Tibial artery (tissue), 4 donors: Measurements from ENCODE around the gene NOTCH4.

Source experiments
- DNase-seq, 2 donors: peaks; one replicate each; pipeline ENCODE4 v3.0.0-alpha.2; 2019
- H3K27ac ChIP-seq, 2 donors: fragments of 200-600 bp; sonication (generic) in 1 of 2; 1 replicate in 1 of 2; 2 replicates in 1 of 2; pipeline ENCODE4 v1.5.1; 2018 to 2019; ENCODE audit warnings: mild to moderate bottlenecking in 1 of 2
- H3K27me3 ChIP-seq, 2 donors: fragments of 200-600 bp; sonication (generic) in 1 of 2; one replicate each; pipeline versions ENCODE4 v1.5.1 to v1.6.0; 2016 to 2019
- H3K36me3 ChIP-seq, 3 donors: fragments of 200-600 bp; sonication (generic) in 2 of 3; one replicate each; pipeline ENCODE4 v1.5.1; 2016 to 2019; ENCODE audit warnings: mild to moderate bottlenecking in 2 of 3
- H3K4me1 ChIP-seq, 4 donors: fragments of 200-600 bp; sonication (generic) in 2 of 4; 1 replicate in 3 of 4; 2 replicates in 1 of 4; pipeline ENCODE4 v1.5.1; 2016 to 2019
- H3K4me3 ChIP-seq, 2 donors: fragments of 200-600 bp; sonication (generic) in 1 of 2; 1 replicate in 1 of 2; 2 replicates in 1 of 2; pipeline ENCODE4 v1.5.1; 2018 to 2019; ENCODE audit warnings: mild to moderate bottlenecking in 2 of 2
- H3K9me3 ChIP-seq, 3 donors: fragments of 200-600 bp; sonication (generic) in 1 of 3; one replicate each; pipeline ENCODE4 v1.5.1; 2016 to 2019
- intact Hi-C: fragments of 100-400 bp; cut with DNase I; formaldehyde crosslinking; loops from one replicate; pipeline ENCODE4 v1.15.0; 2023; ENCODE audit warnings: low total_unique reads
- TF ChIP-seq, protein P1 (sequence below), 2 experiments: fragments of 200-600 bp in 1 of 2; fragments of 450-650 bp in 1 of 2; IDR thresholded peaks; one replicate each; pipeline ENCODE4 v1.5.1; 2017 to 2019; ENCODE audit warnings: antibody characterized with exemption in 2 of 2, mild to moderate bottlenecking in 1 of 2, moderate library complexity in 1 of 2

Gene NOTCH4

GRCh38 chr6:32176476-32177182 lies 47.2 kb downstream of the NOTCH4 start:
- H3K36me3 ChIP-seq: peaks cover 8 to 22% (median 19%) of the 10 kb centered on the region in 3 donors
- peak overlapping the region; percentile 95 to 96 for H3K27ac ChIP-seq
- peaks cover 0 to 54% (median 37%) of the 10 kb centered on the region in 4 donors for H3K4me1 ChIP-seq
- H3K27me3 ChIP-seq: no peaks in the 10 kb centered on the region
- DNase-seq: no peak
- TF ChIP-seq, protein P1, sequence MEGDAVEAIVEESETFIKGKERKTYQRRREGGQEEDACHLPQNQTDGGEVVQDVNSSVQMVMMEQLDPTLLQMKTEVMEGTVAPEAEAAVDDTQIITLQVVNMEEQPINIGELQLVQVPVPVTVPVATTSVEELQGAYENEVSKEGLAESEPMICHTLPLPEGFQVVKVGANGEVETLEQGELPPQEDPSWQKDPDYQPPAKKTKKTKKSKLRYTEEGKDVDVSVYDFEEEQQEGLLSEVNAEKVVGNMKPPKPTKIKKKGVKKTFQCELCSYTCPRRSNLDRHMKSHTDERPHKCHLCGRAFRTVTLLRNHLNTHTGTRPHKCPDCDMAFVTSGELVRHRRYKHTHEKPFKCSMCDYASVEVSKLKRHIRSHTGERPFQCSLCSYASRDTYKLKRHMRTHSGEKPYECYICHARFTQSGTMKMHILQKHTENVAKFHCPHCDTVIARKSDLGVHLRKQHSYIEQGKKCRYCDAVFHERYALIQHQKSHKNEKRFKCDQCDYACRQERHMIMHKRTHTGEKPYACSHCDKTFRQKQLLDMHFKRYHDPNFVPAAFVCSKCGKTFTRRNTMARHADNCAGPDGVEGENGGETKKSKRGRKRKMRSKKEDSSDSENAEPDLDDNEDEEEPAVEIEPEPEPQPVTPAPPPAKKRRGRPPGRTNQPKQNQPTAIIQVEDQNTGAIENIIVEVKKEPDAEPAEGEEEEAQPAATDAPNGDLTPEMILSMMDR (IDR thresholded peaks at IDR 0.05): no peak
- H3K9me3 ChIP-seq: no peaks in the 10 kb centered on the region
- peak overlapping the region; percentile 80 to 95 for H3K4me3 ChIP-seq
- intact Hi-C loops: no loop called here

DNA sequence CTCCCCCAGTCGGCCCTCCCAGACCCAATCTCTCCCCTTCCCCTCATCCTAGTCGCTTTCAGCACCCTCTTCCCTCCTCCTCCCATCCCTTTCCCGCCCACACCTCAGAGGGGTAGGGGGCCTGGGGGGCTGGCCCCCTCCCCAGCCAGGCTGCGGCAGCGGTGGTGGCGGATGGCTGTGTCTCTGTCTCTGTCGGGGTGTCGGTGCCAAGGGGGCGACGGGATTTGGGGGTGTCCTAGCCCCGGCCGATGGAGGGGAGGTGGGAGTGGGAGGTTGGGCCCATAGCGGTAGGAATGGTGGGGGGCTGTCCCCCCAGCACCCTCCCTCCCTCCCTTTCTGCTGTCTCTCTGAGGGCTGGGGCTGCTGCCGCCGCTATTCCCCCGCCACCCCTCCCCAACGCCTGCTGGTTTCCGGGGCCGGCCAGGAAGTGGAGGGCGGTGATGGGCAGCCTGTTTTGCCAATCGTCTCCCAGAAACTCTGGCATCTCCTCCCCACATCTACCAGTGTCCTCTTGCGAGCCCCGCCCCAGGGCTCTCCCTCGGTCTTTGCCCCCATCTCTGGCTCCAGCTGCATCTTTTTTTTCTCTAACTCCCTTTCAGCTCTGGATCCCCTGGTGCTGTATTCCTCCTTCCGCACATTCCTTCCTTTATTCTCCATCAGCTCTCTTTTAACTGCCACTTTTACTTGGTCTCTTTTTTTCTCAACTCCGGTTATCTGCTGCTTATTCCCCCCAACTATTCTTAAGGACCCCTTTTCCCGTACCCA lies 48.0 kb downstream of the NOTCH4 start, which contains the start of gene AGPAT1:
TSS of gene AGPAT1 (minus strand) at position 374 of the 765 bp plus-strand sequence. CDS start 4,588 bp downstream, outside the sequence.
- Histone ChIP-seq H3K36me3 (peaks cover 3 to 20% (median 15%) of the 10 kb centered on the region in 3 donors), H3K9me3 (no peaks in the 10 kb centered on the region), H3K4me1 (peaks cover 0 to 49% (median 36%) of the 10 kb centered on the region in 4 donors), H3K27me3 (no peaks in the 10 kb centered on the region), H3K27ac (peak within 1 kb of the TSS; percentile 95 to 96), H3K4me3 (peak within 1 kb of the TSS; percentile 80 to 95)
- intact Hi-C loops: loop anchor here (2.0 kb wide), 1 partner anchor 19 kb away; no protein-coding TSS in a partner anchor
- DNase-seq: peak; percentile 96 to 99
- TF ChIP-seq, protein P1 (IDR thresholded peaks at IDR 0.05): no peak

DNA sequence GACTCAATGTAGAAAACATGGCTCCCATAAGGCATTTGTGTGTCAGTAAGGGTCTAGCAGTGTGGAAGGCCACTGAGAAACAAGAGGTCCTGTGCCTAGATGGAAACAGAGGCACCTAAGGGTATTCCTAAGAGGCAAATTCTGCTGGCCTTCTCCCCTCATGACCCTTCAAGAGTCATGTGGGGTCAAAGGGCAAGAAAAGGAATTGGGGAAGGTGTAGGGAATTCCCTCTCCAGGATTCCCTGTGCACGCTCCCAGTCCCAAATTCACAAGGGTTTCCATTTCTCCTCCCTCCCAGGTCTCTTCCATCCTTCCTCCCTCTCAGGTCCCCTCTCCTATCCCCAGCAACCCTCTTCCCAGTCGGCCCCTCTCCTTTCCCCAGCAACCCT lies 48.6 kb downstream of the NOTCH4 start:
- no peak for DNase-seq
- peak overlapping the region; percentile 80 to 95 for H3K4me3 ChIP-seq
- TF ChIP-seq, protein P1 (IDR thresholded peaks at IDR 0.05): no peak
- peaks cover 0 to 46% (median 36%) of the 10 kb centered on the region in 4 donors for H3K4me1 ChIP-seq
- intact Hi-C loops: loop anchor here (2.0 kb wide), 1 partner anchor 19 kb away; no protein-coding TSS in a partner anchor
- H3K27me3 ChIP-seq: no peaks in the 10 kb centered on the region
- peaks cover 6 to 20% (median 15%) of the 10 kb centered on the region in 3 donors for H3K36me3 ChIP-seq
- peak overlapping the region; percentile 95 to 96 for H3K27ac ChIP-seq
- no peaks in the 10 kb centered on the region for H3K9me3 ChIP-seq

DNA sequence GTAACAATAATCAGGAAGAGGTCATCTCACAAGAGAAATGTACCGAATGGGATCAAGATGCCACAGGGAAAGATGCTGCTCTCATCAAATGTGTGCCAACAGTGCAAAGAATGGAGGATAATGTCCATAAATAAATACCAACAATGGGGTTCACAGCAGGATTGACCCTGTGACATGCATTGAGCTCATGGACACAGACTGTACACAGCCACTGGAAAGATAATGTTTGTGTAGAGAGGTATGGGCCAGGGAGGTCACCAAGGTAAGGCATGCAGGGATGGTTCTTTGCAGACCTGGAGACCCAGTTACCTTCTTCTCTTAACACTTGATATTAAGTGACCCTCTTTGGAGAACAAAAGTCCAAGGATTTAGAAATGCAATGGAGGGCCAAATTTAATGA lies 49.5 kb downstream of the NOTCH4 start:
- TF ChIP-seq, protein P1 (IDR thresholded peaks at IDR 0.05): no peak
- Histone ChIP-seq H3K9me3 (no peaks in the 10 kb centered on the region), H3K27me3 (no peaks in the 10 kb centered on the region), H3K27ac (no peak overlapping the region), H3K4me3 (no peak overlapping the region), H3K4me1 (peaks cover 0 to 37% (median 28%) of the 10 kb centered on the region in 4 donors), H3K36me3 (peaks cover 13 to 21% (median 16%) of the 10 kb centered on the region in 3 donors)
- intact Hi-C loops: loop anchor here (2.0 kb wide), 1 partner anchor 18 kb away; no protein-coding TSS in a partner anchor
- DNase-seq: no peak

DNA sequence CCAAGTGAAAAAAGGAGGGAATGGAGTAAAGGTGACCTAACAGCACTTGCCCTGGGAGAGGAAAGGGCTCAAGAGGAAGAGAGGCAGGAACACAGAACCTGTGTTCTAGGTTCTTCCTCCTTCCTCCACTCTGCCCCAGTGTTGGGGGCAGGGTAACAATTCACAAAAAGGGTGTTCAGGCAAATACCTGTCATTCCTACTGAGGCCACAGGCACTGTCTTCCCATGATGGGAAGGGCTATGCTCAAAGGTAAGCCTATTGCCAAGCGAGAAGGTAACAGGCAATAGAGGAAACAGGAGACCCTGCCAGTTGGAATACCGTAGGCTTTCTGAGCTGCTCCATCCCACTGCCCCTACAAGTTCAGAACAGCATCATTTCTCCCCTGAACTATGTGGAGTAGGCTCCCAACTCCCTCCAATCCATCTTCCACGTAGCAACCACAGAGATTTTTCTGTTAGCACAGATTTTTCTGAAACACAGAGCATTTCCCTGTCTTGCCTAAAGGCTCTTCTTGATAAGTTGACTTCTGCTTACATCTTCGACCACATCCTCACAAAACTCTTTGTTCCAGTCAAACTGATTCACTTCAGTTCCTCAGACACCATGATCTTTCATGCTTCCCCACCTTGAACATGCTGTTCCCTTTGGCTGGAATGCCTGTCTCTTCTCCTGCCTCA lies 50.7 kb downstream of the NOTCH4 start:
- TF ChIP-seq, protein P1 (IDR thresholded peaks at IDR 0.05): no peak
- intact Hi-C loops: no loop called here

More for the DNA sequence above, 50.7 kb downstream of the NOTCH4 start:
- H3K9me3 ChIP-seq: no peaks in the 10 kb centered on the region
- no peak overlapping the region for H3K4me3 ChIP-seq
- no peak overlapping the region for H3K27ac ChIP-seq
- no peak for DNase-seq
- peaks cover 0 to 30% (median 20%) of the 10 kb centered on the region in 4 donors for H3K4me1 ChIP-seq
- no peaks in the 10 kb centered on the region for H3K27me3 ChIP-seq
- peaks cover 13 to 33% (median 27%) of the 10 kb centered on the region in 3 donors for H3K36me3 ChIP-seq
